NK-92 (cell line): ENCODE data around the gene KIR2DL3.

Experiments used
- DNase-seq: peaks from one replicate; lab custom pipeline; 2025; ENCODE audit not compliant: unreplicated experiment; lab: John Stamatoyannopoulos, UW

KIR2DL3 gene

DNA sequence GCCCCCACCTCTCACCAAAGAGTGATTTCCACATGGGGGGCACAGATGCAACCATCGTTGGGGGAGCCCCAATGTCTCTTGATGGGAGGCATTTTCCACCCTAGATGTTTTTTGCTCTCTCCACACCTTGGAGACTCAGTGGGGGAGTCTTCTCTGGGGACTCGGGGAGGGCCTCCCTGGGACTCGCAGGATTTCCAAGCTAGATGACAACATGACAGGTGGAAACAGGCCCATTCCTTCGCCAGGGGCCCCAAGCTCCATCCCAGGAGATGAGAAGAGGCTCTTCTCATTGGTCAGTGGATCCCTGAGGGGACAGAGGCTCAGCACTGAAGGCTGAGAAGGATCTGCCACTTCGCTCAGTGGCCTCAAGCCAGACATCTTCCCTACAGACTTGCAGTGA is 52.4 kb downstream of the KIR2DL3 start:
- DNase-seq: no peak

DNA sequence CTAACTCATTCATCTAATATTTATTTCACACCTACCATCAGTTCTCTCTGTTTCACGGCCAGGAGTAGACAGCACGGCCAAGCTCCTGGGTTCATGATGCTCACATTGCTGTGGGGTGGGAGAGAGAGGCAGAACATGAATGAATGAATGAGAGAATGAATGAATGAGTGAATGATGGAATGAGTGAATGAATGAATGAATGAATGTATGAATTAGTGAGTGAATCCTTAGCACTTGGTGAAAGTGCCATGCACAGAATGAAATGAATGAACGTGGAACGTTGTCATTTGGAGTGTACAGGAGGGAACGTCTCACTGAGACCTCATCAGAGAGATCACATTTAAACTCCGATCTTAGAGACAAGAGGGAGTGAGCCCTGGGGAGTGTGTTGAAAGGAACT is 53.2 kb downstream of the KIR2DL3 start:
- DNase-seq: no peak

DNA sequence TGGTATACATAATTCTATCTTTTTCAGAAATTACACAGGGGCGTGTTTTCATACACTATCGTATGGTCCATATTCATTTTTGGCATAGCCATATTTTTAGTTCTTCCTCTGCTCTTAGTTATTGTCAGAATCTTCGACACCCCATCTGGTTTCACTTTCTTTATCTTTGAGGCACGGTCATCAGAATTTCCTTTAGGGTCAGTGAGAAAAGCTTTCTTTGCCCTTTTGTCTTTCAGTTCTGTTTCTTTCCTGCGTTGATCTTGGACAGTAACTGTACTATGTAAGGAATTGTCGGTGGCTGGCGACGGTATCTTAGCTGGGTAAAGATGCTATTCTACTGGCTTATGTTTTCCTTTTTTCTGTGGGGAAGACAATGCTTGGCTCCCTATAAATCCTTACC is 54.5 kb downstream of the KIR2DL3 start:
- no peak for DNase-seq

DNA sequence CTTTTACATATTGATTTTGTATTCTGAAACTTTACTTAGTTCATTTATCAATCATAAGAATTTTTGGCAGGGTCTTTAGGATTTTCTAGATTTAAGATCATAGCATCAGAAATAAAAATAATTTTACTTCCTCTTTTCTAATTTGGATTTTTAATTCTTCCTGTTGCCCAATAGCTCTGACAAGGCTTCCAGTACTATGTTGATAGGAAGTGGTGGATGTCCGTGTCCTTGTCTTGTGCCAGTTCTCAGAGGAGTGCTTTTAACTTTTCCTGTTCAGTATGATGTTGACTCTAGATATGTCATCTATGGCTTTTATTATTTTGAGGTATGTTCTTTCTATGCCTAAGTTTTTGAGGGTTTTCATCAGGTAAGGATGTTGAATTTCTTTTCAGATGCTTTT is 57.4 kb downstream of the KIR2DL3 start:
- DNase-seq: no peak
